Daoy (cell line): Measurements from ENCODE around the gene THBS2. TPM values are rescaled to one million over a fixed set of nuclear protein-coding genes. Genes with fewer than 3 reads are reported as not detected.
A peak's percentile ranks its signal among the peaks of the same experiment; 100 is the strongest.

Experiments used
- DNase-seq: peaks from one replicate; pipeline ENCODE4 v3.0.0-alpha.2; 2015; ENCODE audit warnings: low read depth
- total RNA-seq: library from RNA; depleted of rRNA; stranded (reverse); fragments of >200 nt; shearing (Covaris generic); gene quantifications from 2 replicates; pipeline ENCODE4 v1.2.3, GENCODE V29; 2014

The THBS2 gene
- total RNA-seq, 1 experiment from 2014 or later = 16.1 TPM

- DNase-seq = peak; percentile 34
These were observed 86.6 kb downstream of the THBS2 start for GRCh38 chr6:169166896-169167580.
